Limb (tissue), 2 donors: ENCODE data around the gene TECTB.
"Not testable (repeated sequence)": the region's sequence is repeated elsewhere in the genome, so short reads cannot be mapped to it uniquely, and the experiment has no call there.

Source experiments
- DNase-seq, 2 donors: peaks; one replicate each; pipeline ENCODE4 v3.0.0-alpha.2; 2016; ENCODE audit errors: extremely low spot score in 2 of 2

Gene TECTB

GRCh38 chr10:112283100-112283499, at the start of gene TECTB:
Gene TECTB, plus strand, starts transcription at chr10:112283400. Its CDS starts 335 bp downstream, at chr10:112283735.
- no peak for DNase-seq

- no peak for DNase-seq
These were observed 48.1 kb upstream of the TECTB start for GRCh38 chr10:112235141-112235540.

GRCh38 chr10:112235920-112236319, 47.3 kb upstream of the TECTB start:
- no peak for DNase-seq

GRCh38 chr10:112236486-112236885, 46.7 kb upstream of the TECTB start:
- no peak for DNase-seq

- DNase-seq, result no peak
These were observed 43.9 kb upstream of the TECTB start for GRCh38 chr10:112239347-112239746.

DNA sequence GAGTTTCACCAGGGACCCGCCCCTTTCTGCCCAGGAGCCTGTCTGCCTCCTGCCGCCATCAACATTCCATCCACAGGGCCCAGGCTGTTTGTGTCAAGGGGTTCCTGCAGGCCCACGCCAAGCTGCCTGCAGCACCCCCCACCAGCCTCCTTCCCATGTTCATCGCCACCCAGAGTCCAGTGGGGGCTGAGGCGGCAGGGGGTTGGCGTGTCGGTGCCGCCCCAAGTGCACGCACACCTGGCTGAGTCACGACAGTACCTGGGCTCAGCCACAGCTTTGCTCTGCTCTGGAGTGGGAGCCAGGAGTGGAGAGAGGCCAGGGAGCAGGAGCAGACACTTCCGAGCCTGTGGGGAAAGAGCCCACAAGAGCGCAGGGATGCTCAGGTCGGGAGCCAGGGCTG, 42.8 kb upstream of the TECTB start:
- DNase-seq, result no peak

DNA sequence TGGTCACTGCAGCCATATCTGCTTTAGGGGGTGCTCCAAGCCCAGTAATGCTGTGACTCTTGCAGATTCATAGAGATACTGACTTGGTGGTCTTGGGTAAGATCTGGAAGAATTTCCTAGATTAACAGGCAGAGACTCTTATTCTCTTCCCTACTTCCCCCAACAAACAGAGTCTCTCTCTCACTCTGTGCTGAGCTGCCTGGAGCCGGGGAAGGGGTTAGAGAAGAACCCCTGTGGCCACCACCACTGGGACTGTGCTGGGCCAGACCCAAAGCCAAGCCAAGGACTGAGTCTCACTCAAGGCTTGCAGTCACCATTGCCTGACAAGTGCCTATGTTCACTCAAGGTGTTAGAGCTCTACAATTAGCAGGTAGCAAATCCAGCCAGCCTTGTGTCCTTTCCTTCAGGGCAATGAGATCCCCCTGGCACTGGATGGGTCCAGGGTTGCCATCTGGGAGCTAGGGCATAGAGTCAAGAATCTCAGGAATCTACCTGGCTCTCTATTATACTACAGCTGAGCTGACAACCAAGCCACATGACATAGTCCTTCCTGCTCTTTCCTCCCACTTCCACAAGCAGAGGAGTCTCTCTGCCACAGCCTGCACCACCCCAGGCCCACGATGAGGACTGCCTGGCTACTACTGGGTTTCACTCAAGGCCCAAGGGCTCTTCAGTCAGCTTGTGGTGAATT, 41.4 kb upstream of the TECTB start:
- no peak for DNase-seq

GRCh38 chr10:112242769-112243168, 40.4 kb upstream of the TECTB start:
- DNase-seq, result no peak

DNA sequence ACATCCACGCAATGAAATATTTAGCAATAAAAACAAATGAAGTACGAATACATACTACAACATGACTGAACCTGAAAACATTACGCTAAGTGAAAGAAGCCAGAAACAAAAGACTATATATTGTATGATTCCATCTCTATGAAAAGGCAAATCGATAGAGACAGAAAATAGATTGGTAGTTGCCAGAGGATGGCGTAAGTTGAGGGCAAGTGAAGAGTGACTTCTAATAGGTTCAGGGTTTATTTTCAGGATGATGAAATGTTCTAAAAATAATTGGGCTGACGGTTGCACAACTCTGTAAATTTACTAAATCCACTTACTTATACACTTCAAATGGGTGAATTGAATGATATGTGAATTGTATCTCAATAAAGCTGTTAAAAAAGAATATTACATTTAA, 39.5 kb upstream of the TECTB start:
- DNase-seq, result no peak

DNA sequence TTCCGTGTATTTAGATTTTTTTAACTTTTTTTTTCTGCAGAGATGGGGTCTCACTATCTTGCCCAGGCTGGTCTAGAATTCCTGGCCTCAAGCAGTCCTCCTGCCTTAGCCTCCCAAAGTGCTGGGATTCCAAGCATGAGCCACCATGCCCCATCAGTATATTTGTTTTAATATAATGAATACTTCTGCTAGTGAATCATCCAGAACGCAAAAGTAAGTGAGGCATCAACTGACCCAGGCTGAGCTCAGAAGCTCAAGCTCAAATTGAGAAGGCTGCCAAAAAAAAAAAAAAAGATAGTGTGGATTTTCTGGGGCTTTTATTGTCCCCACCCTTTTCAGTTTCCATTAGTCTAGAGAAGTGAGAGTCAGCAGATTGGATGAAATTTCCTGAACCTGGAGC, 39.0 kb upstream of the TECTB start:
- DNase-seq, result no peak

DNA sequence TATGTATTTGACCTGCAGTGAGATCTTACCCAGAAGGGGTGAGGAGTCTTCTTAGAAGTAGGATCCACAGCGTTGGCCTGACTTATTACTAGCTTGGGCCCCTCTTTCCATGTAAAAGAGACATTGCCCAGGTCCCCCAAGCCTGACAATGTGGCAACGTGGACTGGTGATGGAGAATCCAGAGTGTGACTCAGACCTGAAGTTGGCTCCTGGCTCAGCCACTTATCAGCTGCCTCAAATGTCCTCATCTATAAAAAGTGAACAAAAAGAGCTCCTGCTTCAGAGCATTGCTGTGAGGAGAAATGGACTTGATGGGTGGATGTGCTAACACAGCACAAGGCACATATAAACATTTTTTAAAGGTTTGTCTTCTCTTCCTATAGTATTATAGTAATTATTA, 35.4 kb upstream of the TECTB start:
- no peak for DNase-seq

GRCh38 chr10:112248584-112249295, 34.5 kb upstream of the TECTB start:
- DNase-seq, result no peak

DNA sequence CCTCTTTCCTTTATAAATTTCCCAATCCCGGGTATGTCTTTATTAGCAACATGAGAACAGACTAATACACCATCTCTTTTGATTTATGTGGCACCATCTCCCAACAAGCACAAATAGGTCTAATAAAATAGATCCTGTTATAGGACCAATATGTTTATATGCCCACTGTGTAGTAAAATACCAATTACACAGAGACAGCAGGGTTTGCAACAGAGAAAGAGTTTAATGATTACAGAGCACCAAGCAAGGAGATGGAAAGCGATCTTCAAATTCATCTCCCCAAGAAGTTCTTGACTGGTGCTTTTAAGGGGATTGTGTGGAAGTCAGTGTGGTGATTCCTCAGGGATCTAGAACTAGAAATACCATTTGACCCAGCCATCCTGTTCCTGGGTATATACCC, 33.5 kb upstream of the TECTB start:
- no peak for DNase-seq

DNA sequence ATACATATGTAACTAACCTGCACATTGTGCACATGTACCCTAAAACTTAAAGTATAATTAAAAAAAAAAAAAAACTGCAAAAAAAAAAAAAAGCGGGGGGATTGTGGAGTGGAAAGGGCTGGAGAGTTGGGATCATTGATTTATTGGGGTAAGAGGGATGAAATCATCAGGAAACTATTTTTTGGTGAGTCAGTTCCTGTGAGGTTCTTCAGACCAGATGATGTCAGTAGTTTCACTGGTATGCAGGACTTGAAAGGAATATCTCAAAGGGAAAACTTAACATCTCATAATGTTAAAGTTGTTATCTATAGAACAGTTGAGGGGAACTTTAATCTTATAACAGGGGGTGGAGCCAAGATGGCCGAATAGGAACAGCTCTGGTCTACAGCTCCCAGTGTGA, 32.6 kb upstream of the TECTB start:
- no peak for DNase-seq

- DNase-seq, result not testable (repeated sequence)
These were observed 32.0 kb upstream of the TECTB start for GRCh38 chr10:112251238-112251637.

- DNase-seq, result no peak
These were observed 24.8 kb upstream of the TECTB start for GRCh38 chr10:112258407-112258806.

GRCh38 chr10:112259688-112260087, 23.5 kb upstream of the TECTB start:
- DNase-seq, result no peak

DNA sequence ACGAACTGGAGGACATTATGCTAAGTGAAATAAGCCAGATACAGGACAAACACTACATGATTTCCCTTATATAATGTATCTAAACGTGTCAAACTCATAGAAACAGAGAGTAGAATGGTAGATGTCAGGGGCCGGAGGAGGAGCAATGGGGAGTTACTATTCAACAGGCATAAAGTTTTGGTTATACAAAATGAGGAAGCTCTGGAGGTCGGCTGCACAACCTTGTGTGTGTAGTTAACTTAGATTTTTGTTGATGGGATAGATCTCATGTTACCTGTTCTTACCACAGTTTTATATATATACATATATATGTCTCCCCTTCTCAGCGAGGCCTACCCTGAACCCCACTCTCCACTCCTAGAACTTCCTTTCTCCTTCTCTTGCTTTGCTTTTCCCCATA, 22.4 kb upstream of the TECTB start:
- DNase-seq, result no peak

GRCh38 chr10:112261281-112261822, 21.8 kb upstream of the TECTB start:
- DNase-seq, result no peak

DNA sequence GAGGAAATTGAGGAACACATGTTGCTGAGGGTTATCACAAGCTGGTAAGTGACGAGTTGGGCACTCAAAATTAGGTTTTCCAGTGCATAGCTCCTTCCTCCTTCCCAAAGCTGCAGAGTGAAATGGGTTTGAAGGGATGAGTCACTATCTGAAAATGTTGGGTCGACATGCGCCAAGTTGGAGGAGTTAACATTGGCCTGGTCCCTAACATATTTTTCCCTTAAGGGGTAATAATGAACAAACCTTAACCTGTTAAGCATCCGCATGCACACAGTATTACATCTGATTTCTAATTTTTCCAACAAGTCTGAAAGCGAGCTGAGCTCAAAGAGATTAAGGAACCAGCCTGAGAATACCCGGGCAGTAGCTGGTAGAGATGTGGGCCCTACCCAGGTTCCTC, 20.7 kb upstream of the TECTB start:
- DNase-seq, result no peak

DNA sequence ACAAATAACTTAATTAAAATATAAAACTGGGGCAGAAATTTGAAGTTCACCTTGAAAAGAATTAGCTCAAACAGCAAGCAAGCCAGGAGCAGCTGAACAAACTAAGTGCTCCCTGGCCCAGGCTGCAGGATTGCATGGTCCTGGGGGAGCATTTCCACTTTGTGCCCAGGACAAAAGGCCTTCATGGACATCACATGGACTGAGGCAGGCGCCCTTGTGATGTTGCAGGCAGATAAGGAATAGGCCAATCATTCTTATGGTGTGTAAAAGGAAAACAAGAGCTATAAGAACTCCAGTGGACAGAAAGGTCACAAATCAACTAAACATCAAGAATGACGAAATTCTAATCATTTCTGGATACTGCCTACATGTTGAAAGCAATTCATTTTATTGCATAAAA, 17.5 kb upstream of the TECTB start:
- DNase-seq, result no peak

DNA sequence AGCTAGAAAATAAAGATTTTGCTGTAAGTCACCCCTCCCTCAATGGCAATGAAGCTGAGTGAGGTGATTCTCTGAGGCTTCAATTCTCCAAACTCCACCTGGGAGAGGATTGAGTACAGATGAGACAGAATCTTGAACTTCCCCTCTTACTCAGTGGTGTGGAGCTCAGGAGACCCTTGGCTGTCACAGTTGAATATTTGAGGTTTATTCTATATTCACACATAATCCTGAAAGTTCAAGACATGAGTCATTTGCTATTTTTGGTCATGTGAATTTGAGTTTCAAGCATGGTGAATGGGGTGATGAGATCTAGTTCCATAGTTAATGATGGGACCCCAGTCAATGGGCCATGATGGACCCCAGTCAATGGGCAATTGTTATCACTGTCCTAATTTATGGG, 13.9 kb upstream of the TECTB start:
- DNase-seq, result no peak

DNA sequence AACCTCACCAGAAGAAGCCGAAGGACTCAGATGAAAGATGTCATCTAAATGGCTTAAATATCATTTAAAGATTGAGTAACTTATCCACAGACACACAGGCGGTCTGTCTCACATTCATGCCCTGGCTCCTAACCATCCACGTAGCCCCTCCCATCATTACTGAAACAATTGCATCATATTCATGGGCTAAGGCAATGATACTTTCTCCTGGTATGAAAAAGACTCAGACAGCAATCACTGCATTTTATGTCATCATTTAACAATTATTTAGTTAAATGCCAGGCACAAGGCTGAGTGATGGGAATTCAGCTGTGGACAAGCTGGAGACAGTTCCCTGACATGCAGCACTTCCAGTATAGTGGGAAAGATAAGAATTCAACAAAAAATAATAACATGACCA, 11.2 kb upstream of the TECTB start:
- DNase-seq, result no peak
